CD4-positive, alpha-beta T cell treated with Interleukin-15 for 1 hour (primary cell): ENCODE data around the gene RPL37.
"Not testable (repeated sequence)": the region's sequence is repeated elsewhere in the genome, so short reads cannot be mapped to it uniquely, and the experiment has no call there.

Source experiments
- DNase-seq: peaks from one replicate; pipeline ENCODE4 v3.0.0-alpha.2; 2020

Gene RPL37

DNA sequence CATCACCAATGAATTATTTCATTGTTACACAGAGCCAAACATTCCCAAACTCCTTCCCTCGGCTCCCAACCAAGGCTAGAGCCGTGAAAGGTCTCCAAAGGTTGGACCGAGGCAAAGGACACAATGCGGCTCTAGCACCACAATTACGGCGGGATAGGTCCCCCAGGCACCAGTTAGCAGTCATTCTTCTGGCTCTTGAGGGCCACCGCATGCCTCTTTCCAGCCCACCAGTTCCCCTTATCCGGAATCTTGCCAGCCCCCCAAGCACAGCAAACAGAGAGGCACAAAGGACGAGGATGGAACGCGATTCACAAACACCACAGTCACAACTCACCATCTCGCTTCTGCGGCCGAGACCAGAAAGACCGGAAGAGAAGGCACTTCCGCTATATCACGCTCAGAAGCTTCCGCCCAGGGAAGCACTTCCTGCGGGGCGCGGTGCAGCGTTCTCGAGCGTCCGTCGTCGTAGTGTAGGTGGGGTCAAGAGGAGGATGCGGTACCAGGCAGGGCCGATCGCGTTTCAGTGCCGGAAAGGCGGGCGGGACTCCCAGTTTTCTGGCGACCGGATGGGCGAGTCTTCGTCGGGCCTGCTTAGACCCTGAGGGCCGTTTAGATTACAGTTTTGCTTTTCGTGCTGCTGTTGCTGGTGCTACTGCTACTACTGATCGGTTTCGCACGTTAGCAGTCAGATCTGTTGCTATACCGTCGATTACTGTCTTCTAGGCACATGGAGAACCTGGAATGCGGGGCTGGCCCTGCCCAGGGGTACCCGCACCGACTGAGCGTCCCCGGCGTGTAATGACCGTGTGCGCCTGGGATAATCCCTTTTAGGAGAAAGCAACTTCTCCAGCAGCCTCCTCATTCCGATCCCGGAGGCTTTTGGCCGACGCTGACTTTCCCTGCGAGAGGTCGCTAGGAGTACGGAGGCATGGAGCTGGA lies at the start of gene RPL37:
Gene RPL37, minus strand, starts transcription at position 374 of the 939 bp plus-strand sequence. Its CDS starts 37 bp downstream, at position 337.
- DNase-seq: peak; percentile 94

DNA sequence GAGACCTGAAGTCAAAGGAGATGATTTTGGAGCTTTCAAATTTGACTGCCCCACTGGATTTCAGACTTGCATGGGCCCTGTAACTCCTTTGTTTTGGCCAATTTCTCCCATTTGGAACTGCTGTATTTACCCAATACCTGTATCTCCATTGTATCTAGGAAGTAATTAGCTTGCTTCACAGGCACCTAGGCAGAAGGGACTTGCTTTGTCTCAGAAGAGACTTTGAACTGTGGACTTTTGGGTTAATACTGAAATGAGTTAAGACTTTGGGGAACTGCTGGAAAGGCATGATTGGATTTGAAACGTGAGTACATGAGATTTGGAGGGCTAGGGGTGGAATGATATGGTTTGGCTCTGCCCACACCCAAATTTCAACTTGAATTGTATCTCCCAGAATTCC lies 48.0 kb upstream of the RPL37 start:
- DNase-seq: not testable (repeated sequence)

DNA sequence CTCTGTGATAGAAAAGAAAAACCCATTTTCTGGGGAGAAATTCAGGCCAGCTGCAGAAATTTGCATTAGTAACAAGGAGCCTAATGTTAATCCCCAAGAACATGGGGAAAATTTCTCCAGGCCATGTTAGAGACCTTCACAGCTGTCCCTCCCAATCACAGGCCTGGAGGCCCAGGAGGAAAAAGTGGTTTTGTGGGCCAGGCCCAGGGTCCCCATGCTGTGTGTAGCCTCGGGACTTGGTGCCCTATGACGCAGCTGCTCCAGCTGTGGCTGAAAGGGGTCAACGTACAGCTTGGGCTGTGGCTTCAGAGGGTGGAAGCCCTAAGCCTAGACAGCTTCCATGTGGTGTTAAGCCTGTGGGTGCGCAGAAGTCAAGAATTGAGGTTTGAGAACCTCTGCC lies 47.3 kb upstream of the RPL37 start:
- no peak for DNase-seq

DNA sequence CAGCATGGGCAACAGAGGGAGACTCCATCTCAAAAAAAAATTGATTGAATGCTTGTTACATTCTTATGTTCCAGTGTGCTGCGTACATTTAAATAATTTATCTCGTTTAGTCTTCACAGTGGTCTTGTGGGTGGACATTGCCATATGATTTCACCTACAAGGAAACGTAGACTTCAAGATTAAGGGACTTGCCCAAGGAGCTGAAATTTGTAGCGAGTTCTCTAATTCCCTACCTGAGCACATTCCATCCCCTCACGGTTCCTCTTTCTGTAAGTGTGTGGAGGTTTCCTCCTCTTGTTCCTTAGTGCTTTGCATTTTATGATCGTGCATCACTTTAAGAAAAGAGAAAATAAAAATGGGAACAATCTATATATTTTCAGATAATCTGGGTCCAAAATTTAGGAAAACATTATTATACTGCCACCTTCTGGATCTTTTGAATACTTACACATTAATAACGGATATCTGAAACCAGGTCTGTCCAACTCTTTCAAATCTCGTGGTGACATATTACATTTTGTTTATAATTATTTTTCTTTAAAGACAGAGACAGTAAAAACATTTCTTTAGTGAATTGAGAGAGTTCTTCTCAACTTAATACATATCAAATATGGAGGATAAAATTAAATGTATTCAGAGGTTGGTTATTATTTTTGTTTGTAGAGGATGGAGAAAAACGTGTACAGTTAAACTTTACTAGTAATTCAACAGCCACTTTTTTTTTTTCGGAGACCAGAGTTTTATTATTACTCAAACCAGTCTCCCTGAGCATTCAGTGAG lies 44.3 kb upstream of the RPL37 start:
- no peak for DNase-seq

DNA sequence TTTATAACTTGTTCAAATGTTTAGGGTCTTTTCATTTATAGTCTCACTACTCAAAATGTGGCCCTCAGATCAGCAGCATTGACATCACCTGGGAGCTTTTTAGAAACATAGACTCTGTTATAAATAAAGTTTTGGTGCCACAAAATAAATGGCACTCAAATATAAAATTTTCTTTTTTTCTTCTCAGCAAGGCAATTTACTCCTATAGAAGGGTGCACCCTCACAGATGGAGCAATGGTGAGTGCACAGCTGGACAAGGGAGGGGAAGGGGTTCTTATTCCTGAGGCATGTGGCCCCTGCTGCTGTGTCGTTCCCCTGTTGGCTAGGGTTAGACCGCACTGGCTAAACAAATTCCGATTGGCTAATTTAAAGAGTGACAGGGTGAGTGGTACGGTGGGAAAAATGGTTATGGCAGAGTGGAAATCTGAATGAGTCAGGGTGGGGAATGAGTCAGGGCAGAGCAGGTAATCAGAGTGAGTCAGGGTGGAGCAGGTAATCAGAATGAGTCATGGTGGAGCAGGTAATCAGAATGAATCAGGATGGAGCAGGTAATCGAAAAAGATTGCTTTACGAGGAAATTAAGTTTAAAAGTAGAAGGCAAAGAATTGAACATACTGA lies 42.5 kb upstream of the RPL37 start:
- DNase-seq: no peak

DNA sequence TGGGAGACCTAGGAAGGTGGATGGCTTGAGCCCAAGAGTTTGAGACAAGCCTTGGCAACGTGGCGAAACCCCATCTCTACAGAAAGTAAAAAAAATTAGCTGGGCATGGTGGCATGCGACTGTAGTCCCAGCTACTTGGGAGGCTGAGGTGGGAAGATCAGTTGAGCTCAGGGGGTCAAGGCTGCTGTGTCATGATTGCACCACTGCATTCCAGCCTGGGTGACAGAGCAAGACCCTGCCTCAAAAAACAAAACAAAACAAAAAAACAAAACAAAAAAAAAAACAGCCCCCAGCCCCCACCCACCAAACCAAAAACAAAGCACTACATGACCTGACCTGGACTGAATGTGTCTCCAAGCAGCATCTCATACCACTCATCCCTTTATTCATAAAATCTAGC lies 40.9 kb upstream of the RPL37 start:
- no peak for DNase-seq

DNA sequence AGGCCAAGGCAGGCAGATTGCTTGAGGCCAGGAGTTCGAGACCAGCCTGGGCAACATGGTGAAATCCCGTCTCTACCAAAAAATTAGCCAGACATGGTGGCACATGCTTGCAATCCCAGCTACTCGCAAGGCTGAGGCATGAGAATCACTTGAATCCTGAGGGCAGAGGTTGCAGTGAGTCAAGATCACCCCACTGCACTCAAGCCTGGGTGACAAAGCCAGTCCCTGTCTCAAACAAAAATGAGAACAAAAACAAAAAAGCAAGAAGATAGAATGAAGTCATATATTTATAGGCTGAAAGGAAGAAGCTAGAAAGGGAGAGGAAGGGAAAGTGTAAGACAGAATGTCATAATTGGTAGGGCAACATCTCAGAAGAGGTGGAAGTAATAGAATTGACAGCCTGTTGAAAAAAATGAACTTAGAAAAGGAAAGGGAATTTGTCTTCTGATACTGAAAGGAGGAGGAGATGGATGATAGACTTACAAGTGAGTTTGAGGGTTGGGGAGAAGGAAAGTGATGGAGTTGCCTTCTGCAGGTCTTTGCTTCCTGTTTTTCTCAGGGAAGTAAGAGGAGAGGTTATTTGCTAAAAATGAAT lies 38.4 kb upstream of the RPL37 start:
- DNase-seq: no peak

DNA sequence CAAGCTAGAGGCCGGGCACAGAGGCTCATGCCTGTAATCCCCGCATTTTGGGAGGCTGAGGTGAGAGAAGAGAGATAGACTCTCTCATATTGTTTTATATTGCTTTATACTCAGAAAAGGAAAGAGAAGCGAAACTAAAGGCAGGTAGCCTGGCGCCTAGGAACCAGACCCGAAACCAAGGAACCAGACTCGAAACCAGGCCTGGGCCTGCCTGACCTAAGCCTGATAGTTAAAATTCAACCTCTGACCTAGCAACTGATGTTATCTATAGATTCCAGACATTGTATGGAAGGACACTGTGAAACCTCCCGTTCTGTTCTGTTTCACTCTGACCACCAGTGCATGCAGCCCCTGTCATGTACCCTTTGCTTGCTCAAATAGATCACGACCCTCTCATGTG lies 37.2 kb upstream of the RPL37 start:
- not testable (repeated sequence) for DNase-seq

DNA sequence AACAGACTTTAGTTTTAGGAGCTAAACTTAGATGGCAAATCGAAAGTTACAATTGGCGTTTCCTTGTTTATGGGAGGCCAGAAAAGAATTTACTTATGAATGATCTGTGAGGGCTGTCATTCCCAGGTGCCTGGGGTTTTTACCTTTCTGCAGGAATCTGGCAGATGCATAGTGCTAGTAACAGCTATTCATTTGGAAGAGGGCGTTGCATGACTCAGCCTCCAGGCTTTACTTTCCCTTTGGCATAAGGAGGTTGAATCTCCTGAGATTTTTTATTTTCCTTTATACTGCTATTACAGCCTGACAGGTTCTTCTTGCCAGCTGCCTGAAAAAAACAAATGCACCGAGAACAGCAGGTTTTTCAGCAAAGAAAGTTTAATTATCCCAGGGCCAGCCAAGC lies 36.2 kb upstream of the RPL37 start:
- DNase-seq: no peak

DNA sequence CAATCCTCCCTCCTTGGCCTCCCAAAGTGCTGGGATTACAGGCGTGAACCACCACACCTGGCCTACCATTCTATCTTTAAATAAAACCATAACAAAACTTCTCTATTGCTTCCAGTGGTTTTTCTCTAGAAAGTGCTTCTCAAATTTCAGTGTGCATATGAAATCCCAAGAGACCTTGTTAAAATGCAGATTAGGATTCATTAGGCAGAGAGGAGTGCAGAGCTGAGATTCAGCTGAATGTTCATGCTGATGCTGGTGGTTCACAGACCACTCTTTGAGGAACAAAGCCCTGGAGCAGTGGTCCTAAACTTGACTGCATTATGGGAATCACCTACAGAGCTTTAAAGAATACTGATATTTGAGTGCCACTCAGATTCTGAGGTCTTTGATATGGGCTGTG lies 34.4 kb upstream of the RPL37 start:
- DNase-seq: no peak

- no peak for DNase-seq
Observed at GRCh38 chr5:40866844-40867243, 31.8 kb upstream of the RPL37 start.

GRCh38 chr5:40865004-40865403 lies 30.0 kb upstream of the RPL37 start:
- DNase-seq: not testable (repeated sequence)

GRCh38 chr5:40860711-40861110 lies 25.7 kb upstream of the RPL37 start:
- DNase-seq: no peak

GRCh38 chr5:40853632-40854192 lies 18.7 kb upstream of the RPL37 start:
- DNase-seq: no peak

- DNase-seq: no peak
Observed at GRCh38 chr5:40847525-40847924, 12.5 kb upstream of the RPL37 start.

- no peak for DNase-seq
Observed at GRCh38 chr5:40846371-40846770, 11.3 kb upstream of the RPL37 start.

DNA sequence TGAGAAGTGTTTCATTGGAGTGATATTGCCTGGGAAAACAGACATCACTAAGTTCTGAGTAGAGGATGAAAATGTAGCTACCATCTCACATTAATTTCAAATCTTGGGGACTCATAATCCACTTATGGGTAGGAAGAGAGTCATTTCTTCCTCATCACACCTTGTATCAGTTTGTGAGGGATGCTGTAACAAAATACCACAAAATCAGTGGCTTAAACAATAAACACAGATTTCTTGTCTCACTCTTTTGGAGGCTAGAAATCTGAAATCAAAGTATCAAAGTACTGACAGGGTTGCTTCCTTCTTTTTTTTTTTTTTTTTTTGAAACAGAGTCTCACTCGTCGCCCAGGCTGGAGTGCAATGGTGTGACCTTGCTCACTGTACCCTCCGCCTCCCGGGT lies 9.5 kb upstream of the RPL37 start:
- DNase-seq: no peak

DNA sequence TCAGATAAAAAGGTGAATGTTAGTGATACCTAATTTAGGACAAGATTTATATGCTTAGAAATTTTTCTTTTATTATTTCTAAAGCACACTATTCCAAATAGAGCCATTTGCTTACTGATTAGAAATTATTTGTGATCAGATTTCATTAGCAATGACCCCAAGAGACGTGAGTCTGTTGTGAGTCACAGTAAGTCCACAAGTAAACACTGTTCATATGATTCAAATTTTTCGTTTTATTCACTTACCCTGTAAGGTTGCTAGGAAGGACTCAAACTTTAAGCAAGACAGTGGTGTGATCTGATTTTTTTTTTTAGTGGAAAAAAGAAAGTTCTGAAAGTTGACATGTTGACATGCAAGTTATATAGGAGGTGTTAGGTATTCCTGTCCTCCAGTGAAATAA lies 7.3 kb upstream of the RPL37 start:
- DNase-seq: no peak

DNA sequence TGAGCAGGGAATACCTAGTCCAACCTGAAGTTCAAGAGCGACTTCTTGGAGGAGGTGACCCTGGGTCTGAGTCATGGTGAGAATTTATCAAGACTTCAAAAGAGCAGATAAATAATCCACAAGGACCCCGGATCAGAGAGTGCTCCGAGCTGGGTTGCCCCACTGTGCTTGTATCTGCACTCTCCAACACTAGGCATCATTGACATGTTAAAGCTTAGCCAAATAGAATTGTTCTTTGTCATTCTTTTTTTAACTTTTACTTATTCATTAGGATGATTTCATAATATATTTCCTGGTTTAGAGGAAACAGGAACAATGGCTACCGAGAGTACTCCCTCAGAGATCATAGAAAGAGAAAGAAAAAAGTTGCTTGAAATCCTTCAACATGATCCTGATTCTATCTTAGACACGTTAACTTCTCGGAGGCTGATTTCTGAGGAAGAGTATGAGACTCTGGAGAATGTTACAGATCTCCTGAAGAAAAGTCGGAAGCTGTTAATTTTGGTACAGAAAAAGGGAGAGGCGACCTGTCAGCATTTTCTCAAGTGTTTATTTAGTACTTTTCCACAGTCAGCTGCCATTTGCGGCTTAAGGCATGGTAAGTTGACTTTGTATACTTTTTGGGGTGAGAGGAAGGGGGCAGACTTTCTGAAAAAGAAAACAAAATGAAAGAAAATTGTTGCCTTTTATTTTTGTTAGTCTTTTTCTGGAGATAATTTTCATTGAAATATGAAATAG lies 6.2 kb upstream of the RPL37 start, which contains the start of gene CARD6:
Gene CARD6, plus strand, starts transcription at position 300 of the 738 bp plus-strand sequence. Its CDS starts 16 bp downstream, at position 316.
- no peak for DNase-seq

- DNase-seq: no peak
Observed at GRCh38 chr5:40838086-40838485, 3.1 kb upstream of the RPL37 start.

DNA sequence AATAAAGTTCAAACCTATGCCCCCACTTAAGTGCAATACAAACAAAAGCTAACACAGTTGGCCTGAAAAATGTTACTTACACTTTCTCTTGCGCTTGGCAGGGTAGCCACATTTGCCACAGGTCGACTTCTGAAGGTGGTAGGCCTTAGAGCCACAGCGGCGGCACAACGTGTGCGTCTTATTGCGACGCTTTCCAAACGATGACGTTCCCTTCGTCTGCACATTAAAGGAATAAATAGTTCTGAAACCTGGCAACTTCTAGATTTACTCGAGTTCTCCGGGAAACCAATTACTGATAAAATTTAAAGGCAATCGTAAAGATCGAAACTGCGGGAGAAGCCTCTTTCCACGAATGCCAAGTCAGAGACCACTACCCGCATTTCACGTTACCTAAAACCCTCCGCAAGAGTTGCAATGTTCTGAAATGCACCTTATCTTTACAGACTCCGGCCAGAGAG lies 602 bp downstream of the RPL37 start:
- peak; percentile 72 for DNase-seq

DNA sequence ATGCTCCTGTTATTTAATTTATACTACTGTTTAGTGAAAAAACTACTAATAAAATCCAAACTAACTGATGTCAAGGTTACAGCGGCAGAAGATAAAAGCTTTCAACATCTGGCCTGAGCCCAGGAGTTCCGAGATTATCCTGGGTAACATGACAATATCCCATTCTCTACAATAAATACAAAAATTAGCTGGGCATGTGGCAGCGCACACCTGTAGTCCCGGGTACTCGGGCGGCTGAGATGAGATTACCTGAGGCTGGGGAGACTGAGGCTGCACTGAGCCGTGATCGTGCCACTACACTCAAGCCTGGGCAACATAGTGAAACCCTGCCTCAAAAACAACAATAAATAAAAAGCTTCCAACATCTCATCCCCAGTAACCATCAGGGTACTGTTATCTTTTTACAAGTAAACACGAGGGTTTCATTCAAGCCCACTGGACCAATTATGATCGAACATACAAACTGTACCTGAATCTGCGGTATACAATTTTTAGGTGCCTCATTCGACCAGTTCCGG lies 1.3 kb downstream of the RPL37 start:
- no peak for DNase-seq
